ENCODE measurements around the gene MRPL33.
"Not testable (repeated sequence)": the region's sequence is repeated elsewhere in the genome, so short reads cannot be mapped to it uniquely, and the experiment has no call there.

The MRPL33 gene

GRCh38 chr2:27742571-27742970, 28.9 kb upstream of the MRPL33 start:
- no peak for DNase-seq

- DNase-seq: not testable (repeated sequence)
These were observed 26.0 kb upstream of the MRPL33 start for GRCh38 chr2:27745494-27745893.

- DNase-seq: no peak
These were observed 25.2 kb upstream of the MRPL33 start for GRCh38 chr2:27746325-27746724.

- no peak for DNase-seq
These were observed 23.6 kb upstream of the MRPL33 start for GRCh38 chr2:27747827-27748352.

- DNase-seq: not testable (repeated sequence)
These were observed 22.5 kb upstream of the MRPL33 start for GRCh38 chr2:27748803-27749554.

GRCh38 chr2:27751377-27751776, 20.1 kb upstream of the MRPL33 start:
- peak; percentile 7 for DNase-seq

- DNase-seq: peak; percentile 84
These were observed 18.8 kb upstream of the MRPL33 start for GRCh38 chr2:27752551-27753237.

GRCh38 chr2:27754138-27754588, 17.4 kb upstream of the MRPL33 start:
- peak; percentile 36 for DNase-seq

GRCh38 chr2:27754831-27755230, 16.7 kb upstream of the MRPL33 start:
- DNase-seq: no peak

- no peak for DNase-seq
These were observed 15.4 kb upstream of the MRPL33 start for GRCh38 chr2:27756091-27756490.

- no peak for DNase-seq
These were observed 14.7 kb upstream of the MRPL33 start for GRCh38 chr2:27756544-27757498.

GRCh38 chr2:27762951-27763906, 8.3 kb upstream of the MRPL33 start:
- no peak for DNase-seq

- no peak for DNase-seq
These were observed 7.6 kb upstream of the MRPL33 start for GRCh38 chr2:27763907-27764267.

GRCh38 chr2:27764526-27764925, 7.0 kb upstream of the MRPL33 start:
- not testable (repeated sequence) for DNase-seq

- no peak for DNase-seq
These were observed 5.8 kb upstream of the MRPL33 start for GRCh38 chr2:27765621-27766286.

GRCh38 chr2:27766287-27766661, 5.2 kb upstream of the MRPL33 start:
- no peak for DNase-seq

- no peak for DNase-seq
These were observed 344 bp upstream of the MRPL33 start for GRCh38 chr2:27771202-27771547.

- DNase-seq: no peak
These were observed 1.3 kb downstream of the MRPL33 start for GRCh38 chr2:27772804-27773203.

- DNase-seq: no peak
These were observed 2.4 kb downstream of the MRPL33 start for GRCh38 chr2:27773959-27774358.

GRCh38 chr2:27776097-27776496, 4.6 kb downstream of the MRPL33 start:
- DNase-seq: no peak

GRCh38 chr2:27776696-27777095, 5.2 kb downstream of the MRPL33 start:
- no peak for DNase-seq

All from NCI-H345 (cell line).